Large intestine (tissue), 3 donors: ENCODE measurements around the gene ICA1. TPM values are rescaled to one million over a fixed set of nuclear protein-coding genes. Genes with fewer than 3 reads are reported as not detected.
A peak's percentile ranks its signal among the peaks of the same experiment; 100 is the strongest.

Source experiments
- DNase-seq, 2 donors: peaks; one replicate each; pipeline versions ENCODE4 v3.0.0 to v3.0.0-alpha.2; 2013
- H3K27ac ChIP-seq: one replicate; pipeline ENCODE4 v1.5.1; 2013; ENCODE audit warnings: low read length
- H3K27me3 ChIP-seq: 2 replicates; pipeline ENCODE4 v1.6.1; 2013; ENCODE audit warnings: low read length; ENCODE audit not compliant: control insufficient read depth, insufficient read depth
- H3K36me3 ChIP-seq: 2 replicates; pipeline ENCODE4 v1.6.1; 2013; ENCODE audit warnings: low read length; ENCODE audit not compliant: control insufficient read depth, insufficient read depth
- H3K4me1 ChIP-seq: one replicate; pipeline ENCODE4 v1.6.1; 2013; ENCODE audit warnings: low read length; ENCODE audit not compliant: control insufficient read depth, insufficient read depth
- H3K4me3 ChIP-seq: one replicate; pipeline ENCODE4 v1.5.1; 2013; ENCODE audit warnings: low read length
- H3K9me3 ChIP-seq: one replicate; pipeline ENCODE4 v1.6.1; 2013; ENCODE audit warnings: mild to moderate bottlenecking, low read depth, low read length, moderate library complexity; ENCODE audit not compliant: control insufficient read depth
- WGBS: methylation state at CpG from one replicate; pipeline ENCODE4 v1.1.5; 2013; ENCODE audit warnings: low lambda C conversion rate; ENCODE audit not compliant: insufficient coverage; 5-methylcytosine and 5-hydroxymethylcytosine counted together
- polyA plus RNA-seq: library from polyadenylated mRNA; unstranded; fragments of 120-200 nt; gene quantifications from one replicate; pipeline ENCODE4 v1.2.1, GENCODE V29; 2013

The ICA1 gene
- polyA plus RNA-seq, 1 donor, result 51.6 TPM

- 94% methylated on average over 6 of the region's 7 CpGs for WGBS
- Histone ChIP-seq H3K36me3 (peaks cover 6% of the 10 kb centered on the region), H3K27me3 (no peaks in the 10 kb centered on the region), H3K4me3 (no peak overlapping the region), H3K27ac (no peak overlapping the region), H3K4me1 (no peaks in the 10 kb centered on the region), H3K9me3 (no peaks in the 10 kb centered on the region)
- DNase-seq, result no peak
These were observed 57.5 kb downstream of the ICA1 start for GRCh38 chr7:8204339-8205030.

GRCh38 chr7:8201846-8202441, 60.0 kb downstream of the ICA1 start:
- Histone ChIP-seq H3K4me3 (no peak overlapping the region), H3K9me3 (no peaks in the 10 kb centered on the region), H3K27ac (no peak overlapping the region), H3K27me3 (no peaks in the 10 kb centered on the region), H3K36me3 (peaks cover 4% of the 10 kb centered on the region), H3K4me1 (no peaks in the 10 kb centered on the region)
- no peak for DNase-seq
- WGBS, result 80% methylated on average over 1 of the region's 3 CpGs

GRCh38 chr7:8200717-8201116, 61.2 kb downstream of the ICA1 start:
- H3K36me3 ChIP-seq, result peaks cover 4% of the 10 kb centered on the region
- no peak for DNase-seq
- H3K27ac ChIP-seq, result no peak overlapping the region
- H3K9me3 ChIP-seq, result no peaks in the 10 kb centered on the region
- H3K27me3 ChIP-seq, result no peaks in the 10 kb centered on the region
- H3K4me1 ChIP-seq, result no peaks in the 10 kb centered on the region
- H3K4me3 ChIP-seq, result no peak overlapping the region
- 100% methylated on average over 1 of the region's 1 CpG for WGBS

GRCh38 chr7:8200316-8200715, 61.7 kb downstream of the ICA1 start:
- Histone ChIP-seq H3K9me3 (no peaks in the 10 kb centered on the region), H3K4me1 (no peaks in the 10 kb centered on the region), H3K36me3 (peaks cover 4% of the 10 kb centered on the region), H3K27me3 (no peaks in the 10 kb centered on the region), H3K27ac (no peak overlapping the region), H3K4me3 (no peak overlapping the region)
- no peak for DNase-seq
- WGBS, result 80% methylated on average over 2 of the region's 4 CpGs

GRCh38 chr7:8197994-8198698, 63.8 kb downstream of the ICA1 start:
- DNase-seq, result no peak
- peaks cover 4% of the 10 kb centered on the region for H3K36me3 ChIP-seq
- H3K9me3 ChIP-seq, result no peaks in the 10 kb centered on the region
- H3K27ac ChIP-seq, result no peak overlapping the region
- H3K4me1 ChIP-seq, result no peaks in the 10 kb centered on the region
- H3K27me3 ChIP-seq, result no peaks in the 10 kb centered on the region
- 83% methylated on average over 1 of the region's 5 CpGs for WGBS
- no peak overlapping the region for H3K4me3 ChIP-seq

- no peaks in the 10 kb centered on the region for H3K4me1 ChIP-seq
- DNase-seq, result no peak
- no peak overlapping the region for H3K27ac ChIP-seq
- H3K27me3 ChIP-seq, result no peaks in the 10 kb centered on the region
- H3K4me3 ChIP-seq, result no peak overlapping the region
- H3K9me3 ChIP-seq, result no peaks in the 10 kb centered on the region
- no peaks in the 10 kb centered on the region for H3K36me3 ChIP-seq
These were observed 69.1 kb downstream of the ICA1 start for GRCh38 chr7:8192897-8193296.

GRCh38 chr7:8190119-8190895, 71.7 kb downstream of the ICA1 start:
- H3K4me3 ChIP-seq, result no peak overlapping the region
- H3K4me1 ChIP-seq, result no peaks in the 10 kb centered on the region
- H3K27ac ChIP-seq, result no peak overlapping the region
- H3K36me3 ChIP-seq, result no peaks in the 10 kb centered on the region
- DNase-seq, result peak; percentile 32 to 57
- WGBS, result 20% methylated on average over 1 of the region's 4 CpGs
- no peaks in the 10 kb centered on the region for H3K27me3 ChIP-seq
- no peaks in the 10 kb centered on the region for H3K9me3 ChIP-seq

- Histone ChIP-seq H3K36me3 (no peaks in the 10 kb centered on the region), H3K9me3 (no peaks in the 10 kb centered on the region), H3K4me1 (no peaks in the 10 kb centered on the region), H3K27me3 (no peaks in the 10 kb centered on the region), H3K27ac (no peak overlapping the region), H3K4me3 (no peak overlapping the region)
- WGBS, result no CpG with 5 or more reads among the region's 7 CpGs
- no peak for DNase-seq
These were observed 72.3 kb downstream of the ICA1 start for GRCh38 chr7:8189625-8190024.

- no peaks in the 10 kb centered on the region for H3K36me3 ChIP-seq
- no peak overlapping the region for H3K4me3 ChIP-seq
- WGBS, result 94% methylated on average over 2 of the region's 4 CpGs
- H3K27ac ChIP-seq, result no peak overlapping the region
- H3K27me3 ChIP-seq, result no peaks in the 10 kb centered on the region
- H3K4me1 ChIP-seq, result no peaks in the 10 kb centered on the region
- no peaks in the 10 kb centered on the region for H3K9me3 ChIP-seq
- no peak for DNase-seq
These were observed 75.9 kb downstream of the ICA1 start for GRCh38 chr7:8185926-8186683.

- no CpG with 5 or more reads among the region's 2 CpGs for WGBS
- H3K27ac ChIP-seq, result no peak overlapping the region
- H3K4me1 ChIP-seq, result no peaks in the 10 kb centered on the region
- H3K9me3 ChIP-seq, result no peaks in the 10 kb centered on the region
- no peaks in the 10 kb centered on the region for H3K36me3 ChIP-seq
- H3K27me3 ChIP-seq, result no peaks in the 10 kb centered on the region
- H3K4me3 ChIP-seq, result no peak overlapping the region
- DNase-seq, result no peak
These were observed 77.7 kb downstream of the ICA1 start for GRCh38 chr7:8184221-8184620.
